HepG2 (cell line): ENCODE results near the gene PLLP. TPM values are rescaled to one million over a fixed set of nuclear protein-coding genes. Genes with fewer than 3 reads are reported as not detected.
A peak's percentile ranks its signal among the peaks of the same experiment; 100 is the strongest.

Source experiments
- ATF7 ChIP-seq, 2 experiments: fragments of 450-650 bp in 1 of 2; sonication (generic) in 1 of 2; formaldehyde crosslinking in 1 of 2; IDR thresholded peaks; 2 replicates each; pipeline versions ENCODE4 v1.4.0 to v1.6.1; 2016 to 2020; ENCODE audit warnings: antibody characterized with exemption in 1 of 2, mild to moderate bottlenecking in 1 of 2, missing genetic modification reagents in 1 of 2
- DZIP1 ChIP-seq: sonication (generic); formaldehyde crosslinking; IDR thresholded peaks from 2 replicates; pipeline ENCODE4 v1.5.0; 2020; ENCODE audit warnings: mild to moderate bottlenecking, missing genetic modification reagents
- NAIF1 ChIP-seq: sonication (generic); formaldehyde crosslinking; IDR thresholded peaks from 2 replicates; pipeline ENCODE4 v1.5.0; 2020; ENCODE audit warnings: mild to moderate bottlenecking, missing genetic modification reagents, borderline replicate concordance
- PITX1 ChIP-seq: sonication (generic); formaldehyde crosslinking; IDR thresholded peaks from 2 replicates; pipeline ENCODE4 v1.5.1; 2020; ENCODE audit warnings: mild to moderate bottlenecking, missing genetic modification reagents
- SIX1 ChIP-seq: sonication (generic); formaldehyde crosslinking; IDR thresholded peaks from 2 replicates; pipeline ENCODE4 v1.4.0; 2020; ENCODE audit warnings: missing genetic modification reagents, borderline replicate concordance
- ZHX2 ChIP-seq, 2 experiments: sonication (generic) in 1 of 2; formaldehyde crosslinking in 1 of 2; IDR thresholded peaks; 2 replicates each; pipeline versions ENCODE4 v1.6.1 to v1.9.0; 2014 to 2022; ENCODE audit warnings: antibody characterized with exemption in 1 of 2, borderline replicate concordance in 1 of 2, inconsistent platforms in 1 of 2, low read depth in 1 of 2, missing genetic modification reagents in 1 of 2
- ZNF205 ChIP-seq: IDR thresholded peaks from 2 replicates; pipeline ENCODE4 v1.6.1; 2018; ENCODE audit warnings: missing biosample characterization, missing genetic modification reagents
- ZNF232 ChIP-seq: sonication (generic); formaldehyde crosslinking; IDR thresholded peaks from 2 replicates; pipeline ENCODE4 v1.4.0; 2020; ENCODE audit warnings: missing genetic modification reagents, borderline replicate concordance
- ZNF510 ChIP-seq: sonication (generic); formaldehyde crosslinking; IDR thresholded peaks from 2 replicates; pipeline ENCODE4 v1.4.0; 2020; ENCODE audit warnings: low read depth, mild to moderate bottlenecking, missing genetic modification reagents
- ZNF546 ChIP-seq: sonication (generic); formaldehyde crosslinking; conservative IDR thresholded peaks from 2 replicates; pipeline ENCODE4 v1.8.1; 2023; ENCODE audit warnings: mild to moderate bottlenecking, missing genetic modification reagents
- ZNF878 ChIP-seq: sonication (generic); formaldehyde crosslinking; IDR thresholded peaks from 2 replicates; pipeline ENCODE4 v1.8.1; 2023; ENCODE audit warnings: mild to moderate bottlenecking, missing genetic modification reagents, moderate library complexity
- ZNF883 ChIP-seq: sonication (generic); formaldehyde crosslinking; IDR thresholded peaks from 2 replicates; pipeline ENCODE4 v1.5.1; 2020; ENCODE audit warnings: mild to moderate bottlenecking, missing genetic modification reagents; ENCODE audit errors: not compliant biosample characterization
- polyA plus RNA-seq, 8 experiments: library from polyadenylated mRNA; depleted of rRNA in 3 of 8; stranded (reverse) in 7 of 8; unstranded in 1 of 8; fragments of >200 nt; fragmentation: Illumina TruSeq in 4 of 8; extraction: Trizol in 4 of 8; gene quantifications; 2 replicates each; pipeline versions ENCODE4 v1.2.1 to v1.2.3, GENCODE V29; 2011 to 2016; ENCODE audit warnings: low read depth in 4 of 8, missing spikeins in 1 of 8, mixed read lengths in 1 of 8; ENCODE audit not compliant: insufficient read depth in 1 of 8
- total RNA-seq, 5 experiments: library from RNA; depleted of rRNA; stranded (reverse); fragments of >200 nt; fragmentation: Illumina TruSeq; extraction: Trizol; gene quantifications; 2 replicates each; pipeline ENCODE4 v1.2.3, GENCODE V29; 2016; ENCODE audit warnings: low read depth in 1 of 5
- TF ChIP-seq, protein P1 (sequence below): sonication (generic); formaldehyde crosslinking; IDR thresholded peaks from 2 replicates; pipeline ENCODE4 v1.4.0; 2020; ENCODE audit warnings: missing genetic modification reagents

PLLP gene
- total and polyA plus RNA-seq, 2 of the 13 experiments (the other 11 are each of a cell fraction or from before 2014, with no cell fraction given), result 60.6 to 127 TPM

GRCh38 chr16:57245472-57246113 lies 38.9 kb downstream of the PLLP start (continued):
- TF ChIP-seq, protein P1, sequence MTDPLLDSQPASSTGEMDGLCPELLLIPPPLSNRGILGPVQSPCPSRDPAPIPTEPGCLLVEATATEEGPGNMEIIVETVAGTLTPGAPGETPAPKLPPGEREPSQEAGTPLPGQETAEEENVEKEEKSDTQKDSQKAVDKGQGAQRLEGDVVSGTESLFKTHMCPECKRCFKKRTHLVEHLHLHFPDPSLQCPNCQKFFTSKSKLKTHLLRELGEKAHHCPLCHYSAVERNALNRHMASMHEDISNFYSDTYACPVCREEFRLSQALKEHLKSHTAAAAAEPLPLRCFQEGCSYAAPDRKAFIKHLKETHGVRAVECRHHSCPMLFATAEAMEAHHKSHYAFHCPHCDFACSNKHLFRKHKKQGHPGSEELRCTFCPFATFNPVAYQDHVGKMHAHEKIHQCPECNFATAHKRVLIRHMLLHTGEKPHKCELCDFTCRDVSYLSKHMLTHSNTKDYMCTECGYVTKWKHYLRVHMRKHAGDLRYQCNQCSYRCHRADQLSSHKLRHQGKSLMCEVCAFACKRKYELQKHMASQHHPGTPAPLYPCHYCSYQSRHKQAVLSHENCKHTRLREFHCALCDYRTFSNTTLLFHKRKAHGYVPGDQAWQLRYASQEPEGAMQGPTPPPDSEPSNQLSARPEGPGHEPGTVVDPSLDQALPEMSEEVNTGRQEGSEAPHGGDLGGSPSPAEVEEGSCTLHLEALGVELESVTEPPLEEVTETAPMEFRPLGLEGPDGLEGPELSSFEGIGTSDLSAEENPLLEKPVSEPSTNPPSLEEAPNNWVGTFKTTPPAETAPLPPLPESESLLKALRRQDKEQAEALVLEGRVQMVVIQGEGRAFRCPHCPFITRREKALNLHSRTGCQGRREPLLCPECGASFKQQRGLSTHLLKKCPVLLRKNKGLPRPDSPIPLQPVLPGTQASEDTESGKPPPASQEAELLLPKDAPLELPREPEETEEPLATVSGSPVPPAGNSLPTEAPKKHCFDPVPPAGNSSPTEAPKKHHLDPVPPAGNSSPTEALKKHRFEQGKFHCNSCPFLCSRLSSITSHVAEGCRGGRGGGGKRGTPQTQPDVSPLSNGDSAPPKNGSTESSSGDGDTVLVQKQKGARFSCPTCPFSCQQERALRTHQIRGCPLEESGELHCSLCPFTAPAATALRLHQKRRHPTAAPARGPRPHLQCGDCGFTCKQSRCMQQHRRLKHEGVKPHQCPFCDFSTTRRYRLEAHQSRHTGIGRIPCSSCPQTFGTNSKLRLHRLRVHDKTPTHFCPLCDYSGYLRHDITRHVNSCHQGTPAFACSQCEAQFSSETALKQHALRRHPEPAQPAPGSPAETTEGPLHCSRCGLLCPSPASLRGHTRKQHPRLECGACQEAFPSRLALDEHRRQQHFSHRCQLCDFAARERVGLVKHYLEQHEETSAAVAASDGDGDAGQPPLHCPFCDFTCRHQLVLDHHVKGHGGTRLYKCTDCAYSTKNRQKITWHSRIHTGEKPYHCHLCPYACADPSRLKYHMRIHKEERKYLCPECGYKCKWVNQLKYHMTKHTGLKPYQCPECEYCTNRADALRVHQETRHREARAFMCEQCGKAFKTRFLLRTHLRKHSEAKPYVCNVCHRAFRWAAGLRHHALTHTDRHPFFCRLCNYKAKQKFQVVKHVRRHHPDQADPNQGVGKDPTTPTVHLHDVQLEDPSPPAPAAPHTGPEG (CRISPR knock-in tag), result no peak
- TF ChIP-seq SIX1, result no peak
- no peak for TF ChIP-seq ZHX2 (IDR thresholded peaks at IDR 0.05; ENCODE audit: low read depth)
- TF ChIP-seq ZHX2 (CRISPR knock-in tag; IDR thresholded peaks at IDR 0.05; ENCODE audit: borderline replicate concordance), result no peak
- TF ChIP-seq NAIF1, result 0 out of 2 replicates have a peak, but pooled peaks have one; percentile 31
- TF ChIP-seq ZNF232, result no peak
- TF ChIP-seq PITX1 (CRISPR knock-in tag), result no peak
- TF ChIP-seq ZNF546 (CRISPR knock-in tag), result no peak
- no peak for TF ChIP-seq ZNF510 (CRISPR knock-in tag)
- TF ChIP-seq DZIP1 (CRISPR knock-in tag), result no peak
- no peak for TF ChIP-seq ATF7 (IDR thresholded peaks at IDR 0.05)
- no peak for TF ChIP-seq ATF7 (CRISPR knock-in tag; IDR thresholded peaks at IDR 0.05)
- no peak for TF ChIP-seq ZNF883
- TF ChIP-seq ZNF205 (CRISPR knock-in tag), result no peak
- peak; percentile 81; the same call in 1 of the 2 replicates for TF ChIP-seq ZNF878
